HCT116 (cell line): ENCODE results near the gene KCNMB1. TPM values are rescaled to one million over a fixed set of nuclear protein-coding genes. Genes with fewer than 3 reads are reported as not detected.

Experiments used
- ATAC-seq: fragments of 200-7000 bp; cut with Tn5 transposase; 2 replicates; pipeline ENCODE4 v1.9.1; 2020; ENCODE audit warnings: mild to moderate bottlenecking, moderate library complexity
- BruUV-seq: library from RNA; stranded (reverse); fragments of 400-500 nt; replicated peaks from 2 replicates; lab custom pipeline; 2021; lab: Mats Ljungman, UMichigan
- CTCF ChIA-PET: fragments of 300-600 bp; sonication (Branson Sonifier 250); formaldehyde crosslinking; loops from one replicate; lab custom pipeline; 2021; ENCODE audit warnings: antibody characterized with exemption; lab: Charles Lee
- POLR2A ChIA-PET: fragments of 300-600, 350-600 bp; sonication (Branson Sonifier 250); formaldehyde crosslinking; loops from one replicate; lab custom pipeline; 2021; ENCODE audit warnings: antibody characterized with exemption; lab: Charles Lee
- RAD21 ChIA-PET, 2 experiments: fragments of 300-600 bp; sonication (Branson Sonifier 250); formaldehyde crosslinking; loops; one replicate each; lab custom pipeline; 2023; ENCODE audit warnings: low total read pairs in 2 of 2; ENCODE audit not compliant: uncharacterized antibody in 2 of 2, unreplicated experiment in 2 of 2, low non-redundant PET in 1 of 2; lab: Charles Lee
- DNase-seq: peaks from one replicate; pipeline ENCODE4 v3.0.0-alpha.2; 2010; ENCODE audit warnings: low read depth, low spot score
- H2AFZ ChIP-seq: fragments of 200-600 bp; shearing (Covaris generic), sonication (generic); 2 replicates; pipeline ENCODE4 v1.6.1; 2017; ENCODE audit warnings: low read depth, mixed run types, mixed read lengths, antibody characterized with exemption, low read length; ENCODE audit not compliant: poor library complexity, severe bottlenecking
- H3K27ac ChIP-seq: 2 replicates; pipeline ENCODE4 v1.5.1; 2012; ENCODE audit warnings: low read depth, low read length
- H3K27me3 ChIP-seq: fragments of 200-600 bp; sonication (generic); 2 replicates; pipeline ENCODE4 v1.6.1; 2016; ENCODE audit warnings: mixed run types, low read length, mixed read lengths; ENCODE audit not compliant: insufficient read depth
- H3K36me3 ChIP-seq, 2 experiments: fragments of 200-500 bp in 1 of 2; fragments of 200-600 bp in 1 of 2; sonication (Bioruptor generic) in 1 of 2; sonication (generic) in 1 of 2; 2 replicates each; pipeline versions ENCODE4 v1.5.1 to v1.6.1; 2014 to 2016; ENCODE audit warnings: low read length in 2 of 2, inconsistent platforms in 1 of 2, mixed read lengths in 1 of 2, mixed run types in 1 of 2; ENCODE audit not compliant: insufficient read depth in 2 of 2, control insufficient read depth in 1 of 2
- H3K4me1 ChIP-seq, 2 experiments: fragments of 200-600 bp in 1 of 2; sonication (generic) in 1 of 2; 2 replicates each; pipeline versions ENCODE4 v1.5.1 to v1.6.1; 2012 to 2017; ENCODE audit warnings: low read length in 2 of 2, inconsistent platforms in 1 of 2, mild to moderate bottlenecking in 1 of 2, mixed read lengths in 1 of 2, mixed run types in 1 of 2, moderate library complexity in 1 of 2; ENCODE audit not compliant: insufficient read depth in 2 of 2, control insufficient read depth in 1 of 2
- H3K4me2 ChIP-seq: fragments of 200-600 bp; sonication (generic); 2 replicates; pipeline ENCODE4 v1.6.1; 2017; ENCODE audit warnings: mixed run types, low read length, mixed read lengths
- H3K4me3 ChIP-seq, 2 experiments: fragments of 200-600 bp in 1 of 2; sonication (generic) in 1 of 2; replicated peaks in 1 of 2; 2 replicates each; pipeline ENCODE4 v1.5.1; 2011 to 2016; ENCODE audit warnings: low read length in 2 of 2, control low read depth in 1 of 2, low read depth in 1 of 2, mild to moderate bottlenecking in 1 of 2, mixed read lengths in 1 of 2, mixed run types in 1 of 2
- H3K79me2 ChIP-seq: fragments of 200-600 bp; sonication (generic); 2 replicates; pipeline ENCODE4 v1.6.1; 2017; ENCODE audit warnings: mild to moderate bottlenecking, mixed run types, low read length, moderate library complexity, mixed read lengths; ENCODE audit not compliant: insufficient read depth
- H3K9ac ChIP-seq: fragments of 200-600 bp; sonication (generic); 2 replicates; pipeline ENCODE4 v1.6.1; 2016; ENCODE audit warnings: low read length, mixed read lengths
- H3K9me2 ChIP-seq: fragments of 200-600 bp; sonication (generic), shearing (Covaris generic); 2 replicates; pipeline ENCODE4 v1.6.1; 2017; ENCODE audit warnings: mixed run types, mild to moderate bottlenecking, moderate library complexity; ENCODE audit not compliant: insufficient read depth
- H3K9me3 ChIP-seq, 2 experiments: fragments of 200-500 bp in 1 of 2; fragments of 200-600 bp in 1 of 2; sonication (Bioruptor generic) in 1 of 2; sonication (generic) in 1 of 2; 2 replicates each; pipeline ENCODE4 v1.6.1; 2014 to 2017; ENCODE audit warnings: low read length in 2 of 2, mixed read lengths in 2 of 2, inconsistent platforms in 1 of 2, low read depth in 1 of 2, mild to moderate bottlenecking in 1 of 2, mixed run types in 1 of 2, moderate library complexity in 1 of 2; ENCODE audit not compliant: control insufficient read depth in 1 of 2, insufficient read depth in 1 of 2
- H4K20me1 ChIP-seq: fragments of 200-600 bp; sonication (generic), shearing (Covaris generic); 2 replicates; pipeline ENCODE4 v1.6.1; 2017; ENCODE audit warnings: mixed run types, mild to moderate bottlenecking, moderate library complexity; ENCODE audit not compliant: insufficient read depth
- CBX3 ChIP-seq: IDR thresholded peaks from 2 replicates; pipeline ENCODE4 v1.6.1; 2012; ENCODE audit warnings: low read depth
- CTCF ChIP-seq, 3 experiments: fragments of 200-600 bp in 1 of 3; sonication (generic) in 1 of 3; IDR thresholded peaks in 2 of 3; conservative IDR thresholded peaks in 1 of 3; 2 replicates each; pipeline ENCODE4 v1.5.1; 2012 to 2017; ENCODE audit warnings: low read depth in 2 of 3, low read length in 2 of 3, antibody characterized with exemption in 1 of 3, borderline replicate concordance in 1 of 3, control low read depth in 1 of 3, mild to moderate bottlenecking in 1 of 3, mixed read lengths in 1 of 3, mixed run types in 1 of 3, moderate library complexity in 1 of 3; ENCODE audit not compliant: insufficient read depth in 1 of 3
- EGR1 ChIP-seq: IDR thresholded peaks from 2 replicates; pipeline ENCODE4 v1.6.1; 2012; ENCODE audit warnings: low read depth
- ELF1 ChIP-seq: IDR thresholded peaks from 2 replicates; pipeline ENCODE4 v1.6.1; 2012; ENCODE audit warnings: low read depth, borderline replicate concordance
- EZH2 ChIP-seq: fragments of 200-600 bp; sonication (generic); IDR thresholded peaks from 2 replicates; pipeline ENCODE4 v1.6.1; 2017; ENCODE audit warnings: antibody characterized with exemption, mixed run types
- EZH2phosphoT487 ChIP-seq: fragments of 200-600 bp; IDR thresholded peaks from 2 replicates; pipeline ENCODE4 v1.6.1; 2018; ENCODE audit warnings: antibody characterized with exemption, borderline replicate concordance
- JUND ChIP-seq: IDR thresholded peaks from 2 replicates; pipeline ENCODE4 v1.6.1; 2012
- RAD21 ChIP-seq: IDR thresholded peaks from 2 replicates; pipeline ENCODE4 v1.6.1; 2012; ENCODE audit warnings: low read depth, mild to moderate bottlenecking
- SRF ChIP-seq: IDR thresholded peaks from 2 replicates; pipeline ENCODE4 v1.6.1; 2012; ENCODE audit warnings: low read depth
- intact Hi-C: fragments of 100-400 bp; cut with micrococcal nuclease; formaldehyde crosslinking; loops from 2 replicates; pipeline ENCODE4 v1.10.0; 2022
- total RNA-seq: library from RNA; stranded (reverse); gene quantifications from one replicate; pipeline ENCODE4 v1.2.1, GENCODE V29; 2021; ENCODE audit not compliant: unreplicated experiment
- TF ChIP-seq, protein P1 (sequence below): IDR thresholded peaks from 2 replicates; pipeline ENCODE4 v1.6.1; 2012
- TF ChIP-seq, protein P2 (sequence below): IDR thresholded peaks from 2 replicates; pipeline ENCODE4 v1.6.1; 2012

KCNMB1 gene
- total RNA-seq, 1 experiment from 2014 or later: not detected

DNA sequence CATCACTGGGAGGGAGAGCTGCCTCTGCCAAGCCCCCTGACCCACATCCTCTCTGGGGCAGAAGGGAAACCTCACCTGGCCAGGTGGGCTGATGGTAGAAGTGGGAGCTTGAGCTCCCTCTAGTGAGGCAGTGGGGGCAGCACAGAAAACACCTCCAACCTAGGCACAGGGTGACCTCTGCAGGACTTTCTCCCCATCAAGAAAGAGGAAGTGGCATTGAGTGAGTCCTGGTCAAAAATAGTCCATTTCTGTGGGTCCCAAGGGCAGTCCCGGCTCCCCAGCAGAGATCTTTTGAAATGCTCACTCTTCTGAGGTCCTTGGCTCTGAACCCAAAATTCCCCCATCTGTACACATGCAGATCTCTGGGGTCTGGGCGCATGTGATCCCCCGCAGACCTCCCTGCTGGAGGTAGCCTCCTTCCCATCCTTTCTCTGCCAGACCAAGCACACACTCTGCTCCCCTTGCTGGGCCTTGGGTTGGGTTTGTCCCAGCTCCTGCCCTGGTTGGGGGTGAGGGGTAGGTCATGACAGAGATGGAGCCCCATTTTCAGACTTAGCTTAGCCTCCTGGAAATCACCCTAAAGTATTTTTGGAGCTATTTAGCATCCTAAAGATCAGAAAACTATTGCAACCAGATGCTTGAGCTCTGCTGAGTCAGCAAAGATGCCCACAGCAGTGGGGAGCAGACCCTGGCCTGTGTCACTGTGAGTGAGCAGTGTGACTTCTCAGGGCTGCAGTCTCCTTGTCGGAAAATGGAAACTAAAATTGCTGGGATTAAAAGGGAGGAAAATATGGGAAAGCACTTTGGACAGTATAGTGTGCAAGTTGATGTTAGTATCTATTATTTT is 50.0 kb downstream of the KCNMB1 start:
- H3K27ac ChIP-seq: no peak overlapping the region
- intact Hi-C loops: loop anchor here (1.0 kb wide), 3 partner anchors 71 to 239 kb away; no protein-coding TSS in a partner anchor
- no TSS peak for BruUV-seq
- H3K9me2 ChIP-seq: no peaks in the 10 kb centered on the region
- no peaks in the 10 kb centered on the region for H4K20me1 ChIP-seq
- ChIA-PET RAD21 (interaction anchor here (0.6 to 0.8 kb wide), 2 partner anchors 72 to 73 kb away, joined by 3 read pairs; no protein-coding TSS in a partner anchor), CTCF (interaction anchor here (0.7 to 2.4 kb wide), 10 partner anchors 9 to 155 kb away, joined by 3 to 30 read pairs (median 4); no protein-coding TSS in a partner anchor), POLR2A (no interaction called here)
- no peaks in the 10 kb centered on the region for H3K4me1 ChIP-seq
- no peak overlapping the region for H3K4me3 ChIP-seq
- H2AFZ ChIP-seq: no peak overlapping the region
- DNase-seq (peak; percentile 13), ATAC-seq (peak; percentile 95)
- H3K36me3 ChIP-seq: no peaks in the 10 kb centered on the region
- no peak for TF ChIP-seq SRF
- TF ChIP-seq EZH2: no peak
- peak; percentile 88 for TF ChIP-seq RAD21
- no peak for TF ChIP-seq CBX3
- no peak for TF ChIP-seq EGR1
- no peak for TF ChIP-seq ELF1
- TF ChIP-seq EZH2phosphoT487: no peak
- peak; percentile 79 to 99 (median 81) for TF ChIP-seq CTCF (IDR thresholded peaks at IDR 0.05 in 2 of 3, conservative IDR thresholded peaks at IDR 0.05 in 1 of 3; ENCODE audit: borderline replicate concordance in 1 of 3, insufficient read depth in 1 of 3, low read depth in 2 of 3, low read length in 2 of 3)
- TF ChIP-seq, protein P1, sequence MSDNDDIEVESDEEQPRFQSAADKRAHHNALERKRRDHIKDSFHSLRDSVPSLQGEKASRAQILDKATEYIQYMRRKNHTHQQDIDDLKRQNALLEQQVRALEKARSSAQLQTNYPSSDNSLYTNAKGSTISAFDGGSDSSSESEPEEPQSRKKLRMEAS: no peak
- no peak for TF ChIP-seq JUND
- TF ChIP-seq, protein P2, sequence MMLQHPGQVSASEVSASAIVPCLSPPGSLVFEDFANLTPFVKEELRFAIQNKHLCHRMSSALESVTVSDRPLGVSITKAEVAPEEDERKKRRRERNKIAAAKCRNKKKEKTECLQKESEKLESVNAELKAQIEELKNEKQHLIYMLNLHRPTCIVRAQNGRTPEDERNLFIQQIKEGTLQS: no peak
- H3K4me2 ChIP-seq: no peak overlapping the region
- no peak overlapping the region for H3K9ac ChIP-seq
- no peaks in the 10 kb centered on the region for H3K79me2 ChIP-seq
- H3K27me3 ChIP-seq: peaks cover 38% of the 10 kb centered on the region
- no peaks in the 10 kb centered on the region for H3K9me3 ChIP-seq
